22Rv1 (cell line): ENCODE measurements around the gene PLAAT4.

ENCODE experiments used
- H3K27ac ChIP-seq: fragments of 450-650 bp; 2 replicates; pipeline ENCODE4 v1.5.1; 2017
- ZFX ChIP-seq: fragments of 450-650 bp; IDR thresholded peaks from 2 replicates; pipeline ENCODE4 v1.6.1; 2017; ENCODE audit warnings: antibody characterized with exemption, borderline replicate concordance
- TF ChIP-seq, protein P1 (sequence below): fragments of 450-650 bp; IDR thresholded peaks from 2 replicates; pipeline ENCODE4 v1.5.1; 2017; ENCODE audit warnings: mild to moderate bottlenecking

PLAAT4 gene

DNA sequence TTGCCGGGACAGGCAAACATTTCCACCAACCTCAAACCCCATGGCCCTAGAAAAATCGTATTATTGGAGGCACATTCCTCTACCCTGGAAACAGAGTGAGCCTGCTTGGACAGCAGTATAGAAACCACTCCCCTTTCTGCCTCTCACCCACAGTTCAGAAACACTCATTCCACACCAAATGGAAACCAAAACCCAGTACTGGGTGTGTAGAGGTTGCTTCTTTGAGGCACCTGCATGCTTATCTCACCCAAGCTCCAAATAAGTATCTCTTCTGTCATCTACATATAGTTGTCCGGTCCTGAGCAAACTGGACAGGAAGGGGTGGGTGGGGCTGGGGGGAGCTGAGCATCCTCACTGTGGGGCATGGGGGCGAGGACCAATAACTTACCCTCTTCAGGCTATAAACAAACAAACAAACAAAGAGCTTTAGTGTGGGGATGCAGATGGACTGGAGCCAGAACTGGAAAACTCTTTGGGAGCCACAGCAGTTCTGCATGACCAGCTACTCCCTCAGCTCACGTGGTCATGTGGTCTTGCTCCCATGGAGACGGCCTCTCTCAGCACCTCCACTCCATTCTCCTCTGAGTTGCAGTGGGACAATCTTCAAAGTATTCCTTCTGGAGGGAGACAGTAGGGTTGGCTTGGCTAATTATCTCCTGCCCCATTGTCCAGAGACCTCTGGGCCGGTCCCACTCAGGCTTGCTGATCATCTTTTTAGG, 27.6 kb downstream of the PLAAT4 start:
- TF ChIP-seq, protein P1, sequence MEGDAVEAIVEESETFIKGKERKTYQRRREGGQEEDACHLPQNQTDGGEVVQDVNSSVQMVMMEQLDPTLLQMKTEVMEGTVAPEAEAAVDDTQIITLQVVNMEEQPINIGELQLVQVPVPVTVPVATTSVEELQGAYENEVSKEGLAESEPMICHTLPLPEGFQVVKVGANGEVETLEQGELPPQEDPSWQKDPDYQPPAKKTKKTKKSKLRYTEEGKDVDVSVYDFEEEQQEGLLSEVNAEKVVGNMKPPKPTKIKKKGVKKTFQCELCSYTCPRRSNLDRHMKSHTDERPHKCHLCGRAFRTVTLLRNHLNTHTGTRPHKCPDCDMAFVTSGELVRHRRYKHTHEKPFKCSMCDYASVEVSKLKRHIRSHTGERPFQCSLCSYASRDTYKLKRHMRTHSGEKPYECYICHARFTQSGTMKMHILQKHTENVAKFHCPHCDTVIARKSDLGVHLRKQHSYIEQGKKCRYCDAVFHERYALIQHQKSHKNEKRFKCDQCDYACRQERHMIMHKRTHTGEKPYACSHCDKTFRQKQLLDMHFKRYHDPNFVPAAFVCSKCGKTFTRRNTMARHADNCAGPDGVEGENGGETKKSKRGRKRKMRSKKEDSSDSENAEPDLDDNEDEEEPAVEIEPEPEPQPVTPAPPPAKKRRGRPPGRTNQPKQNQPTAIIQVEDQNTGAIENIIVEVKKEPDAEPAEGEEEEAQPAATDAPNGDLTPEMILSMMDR, result no peak
- TF ChIP-seq ZFX, result no peak
- no peak overlapping the region for H3K27ac ChIP-seq

DNA sequence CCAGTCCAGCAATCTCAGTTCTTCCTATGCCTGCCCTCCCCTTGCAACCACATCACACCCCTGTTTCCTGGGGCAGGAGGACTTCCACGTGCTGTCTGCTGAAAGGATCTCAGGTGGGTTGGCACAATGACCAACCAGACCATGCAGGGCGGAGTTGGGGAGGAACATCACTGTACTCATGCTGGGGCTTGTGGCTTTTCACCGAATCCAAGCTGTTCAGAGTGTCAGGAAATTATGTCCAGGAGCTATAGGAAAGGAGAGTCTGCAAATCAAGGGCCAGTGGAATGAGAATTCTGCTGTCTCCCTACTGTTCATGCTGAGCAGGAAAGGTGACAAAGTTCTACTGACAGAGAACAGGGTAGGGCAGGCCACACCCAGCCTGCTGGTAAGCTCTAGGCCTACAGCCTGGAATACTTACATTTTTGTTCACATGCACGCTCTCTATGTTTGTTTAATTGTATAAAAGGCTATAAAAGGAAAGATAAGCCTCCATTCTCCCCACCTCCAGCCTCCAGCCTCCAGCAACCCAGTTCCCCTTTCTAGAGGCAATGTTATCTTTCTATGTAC, 28.3 kb downstream of the PLAAT4 start:
- TF ChIP-seq, protein P1, result no peak
- no peak for TF ChIP-seq ZFX
- H3K27ac ChIP-seq, result no peak overlapping the region

DNA sequence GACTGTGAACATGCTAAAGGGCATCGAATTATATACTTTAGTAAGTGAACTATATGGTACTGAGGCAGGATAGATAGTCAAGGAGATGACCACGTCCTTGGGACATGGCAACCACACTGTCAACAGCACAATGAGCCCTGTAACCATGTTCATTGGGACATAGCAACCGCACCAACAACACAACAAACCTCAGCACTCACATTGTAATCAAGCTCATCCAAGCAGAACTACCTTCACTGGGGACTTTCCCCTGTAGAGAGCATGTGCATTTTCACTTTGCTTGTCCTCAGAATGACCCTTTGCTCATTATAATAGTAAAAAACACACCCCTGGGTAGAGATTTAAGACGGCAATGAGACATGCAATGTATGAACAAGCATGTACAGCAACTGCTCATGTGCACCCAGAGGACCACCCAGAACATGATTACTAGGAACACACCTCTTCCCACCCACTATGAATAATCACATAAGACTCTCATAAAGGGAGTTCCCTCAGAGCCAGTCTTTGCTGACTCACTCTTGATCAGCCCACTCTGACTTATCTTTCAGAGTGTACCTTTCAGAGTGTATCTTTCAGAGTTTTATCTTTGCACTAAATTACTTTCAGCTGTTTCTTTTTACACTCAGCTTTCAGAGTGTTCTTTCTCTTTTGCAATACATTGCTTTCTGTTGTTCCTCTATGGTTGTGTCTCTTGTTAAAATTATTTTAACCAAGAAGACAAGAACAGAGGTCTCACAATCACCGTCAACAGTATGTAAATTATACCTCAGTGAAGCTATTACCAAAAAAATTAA, 30.6 kb downstream of the PLAAT4 start:
- TF ChIP-seq ZFX, result no peak
- H3K27ac ChIP-seq, result peak overlapping the region; percentile 26; the same call in 1 of the 2 replicates

DNA sequence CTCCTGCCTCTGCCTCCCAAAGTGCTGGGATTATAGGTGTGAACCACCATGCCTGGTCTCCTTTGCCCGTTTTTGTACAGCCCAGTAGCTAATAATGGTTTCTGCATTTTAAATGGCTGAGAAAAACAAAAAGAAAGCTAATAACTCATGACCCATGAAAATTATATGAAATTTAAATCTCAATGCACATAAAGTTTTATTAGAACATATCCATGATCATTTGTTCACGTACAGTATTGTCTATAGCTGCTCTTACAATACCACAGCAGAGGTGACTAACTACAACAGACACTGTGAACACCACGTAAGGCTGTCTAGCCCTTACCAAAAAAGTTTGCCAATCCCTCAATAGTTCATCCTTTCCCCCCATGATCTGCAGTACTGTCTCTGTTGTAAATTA, 33.0 kb downstream of the PLAAT4 start:
- TF ChIP-seq, protein P1, result no peak
- TF ChIP-seq ZFX, result no peak
- no peak overlapping the region for H3K27ac ChIP-seq

DNA sequence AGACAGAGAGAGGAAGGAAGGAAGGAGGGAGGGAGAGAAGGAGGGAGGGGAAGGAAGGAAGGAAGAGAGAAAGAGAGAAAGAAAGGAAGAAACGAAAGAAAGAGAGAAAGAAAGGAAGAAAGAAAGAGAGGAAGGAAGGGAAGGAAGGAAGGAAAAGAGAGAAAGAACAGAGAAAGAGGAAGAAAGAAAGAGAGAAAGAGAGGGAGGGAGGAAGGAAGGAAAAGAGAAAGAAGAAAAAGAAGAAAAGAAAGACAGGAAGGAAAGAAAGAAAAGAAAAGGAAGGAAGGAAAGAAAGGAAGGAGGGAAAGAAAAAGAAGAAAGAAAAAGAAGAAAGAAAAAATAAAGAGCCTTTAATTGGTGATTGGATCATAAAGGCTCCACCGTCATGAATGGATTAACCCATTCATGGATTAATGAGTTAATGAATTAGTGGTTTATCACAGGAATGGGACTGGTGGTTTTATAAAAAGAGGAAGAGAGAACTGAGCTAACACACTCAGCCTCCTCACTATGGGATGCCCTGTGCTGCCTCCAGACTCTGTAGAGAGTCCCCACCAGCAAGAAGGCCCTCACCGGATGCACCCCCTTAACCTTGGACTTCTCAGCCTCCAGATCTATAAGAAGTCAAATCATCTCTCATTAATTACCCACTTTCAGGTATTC, 35.5 kb downstream of the PLAAT4 start:
- no peak overlapping the region for H3K27ac ChIP-seq
- no peak for TF ChIP-seq ZFX
- TF ChIP-seq, protein P1, result no peak

DNA sequence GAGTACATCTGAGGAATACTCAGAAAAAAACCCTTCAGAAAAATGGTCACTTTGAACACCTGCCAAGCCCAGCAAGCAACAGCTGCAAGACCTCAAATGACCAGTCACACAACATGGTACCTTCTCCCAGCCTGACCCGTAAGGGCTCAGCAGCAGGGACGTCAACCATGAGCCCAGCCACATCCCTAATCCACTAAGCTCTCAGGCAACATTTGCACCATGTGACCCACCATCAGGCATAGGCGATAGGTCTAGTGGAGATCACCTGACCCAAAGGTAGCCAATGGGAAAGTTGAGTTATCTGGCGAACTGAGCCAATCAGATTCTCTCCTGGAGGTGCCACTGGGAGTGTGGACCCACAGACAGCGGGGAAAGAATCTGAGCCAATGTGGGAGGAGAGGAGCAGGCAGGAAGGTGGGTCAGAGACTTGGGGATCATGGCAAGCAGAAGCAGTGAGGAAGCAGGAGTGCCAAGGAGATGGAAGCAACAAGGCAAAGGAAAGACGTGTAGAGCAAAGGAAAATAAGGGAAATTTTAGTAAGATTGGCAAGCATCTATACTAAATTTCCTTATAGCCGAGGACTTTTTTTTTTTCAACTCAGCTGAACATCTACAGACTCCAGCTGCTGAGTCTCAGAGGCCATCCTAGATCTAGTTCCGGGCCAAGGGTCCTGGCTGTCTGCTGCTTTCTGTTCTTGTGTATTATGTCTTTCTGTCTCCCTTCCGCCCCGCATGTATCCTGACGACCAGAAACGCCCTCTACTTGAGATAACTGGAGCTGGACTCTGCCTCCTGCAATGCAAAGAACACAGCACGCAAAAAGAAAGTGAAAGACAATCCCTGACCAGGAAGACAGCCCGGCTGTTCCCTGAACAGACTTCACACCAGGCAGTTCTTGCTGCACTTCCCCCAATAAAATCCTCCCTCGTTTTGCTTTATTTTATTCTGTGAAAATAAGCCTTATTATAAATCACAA, 37.6 kb downstream of the PLAAT4 start:
- H3K27ac ChIP-seq, result no peak overlapping the region

More for the DNA sequence above, 37.6 kb downstream of the PLAAT4 start:
- TF ChIP-seq, protein P1, result no peak
- TF ChIP-seq ZFX, result no peak
